Measurements from ENCODE around the gene CCDC88B. TPM values are rescaled to one million over a fixed set of nuclear protein-coding genes. Genes with fewer than 3 reads are reported as not detected.

The CCDC88B gene
- total and polyA plus RNA-seq, 2 of the 8 experiments (the other 6 are each of a cell fraction or from before 2014, with no cell fraction given) = 5.9 to 12.5 TPM

DNA sequence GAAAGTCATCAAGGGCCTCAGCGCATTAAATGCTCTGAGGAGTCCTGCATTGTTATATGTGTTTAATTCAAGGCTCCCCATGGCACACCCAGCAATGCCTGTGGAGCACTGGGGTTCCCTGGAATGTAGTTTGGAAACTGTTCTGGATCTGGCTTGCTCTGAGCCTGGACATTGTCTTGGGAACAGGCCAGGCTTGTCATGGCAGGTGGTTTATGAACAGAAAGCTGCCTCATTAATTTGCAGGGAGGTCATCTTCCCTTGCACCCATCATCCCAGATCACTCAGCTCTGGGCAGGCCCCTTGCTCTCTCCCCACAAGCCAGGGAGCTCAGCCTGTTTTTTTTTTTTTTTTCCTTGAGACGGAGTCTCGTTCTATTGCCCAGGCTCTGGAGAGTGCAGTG is 51.8 kb downstream of the CCDC88B start:
- no peak overlapping the region for H3K14ac ChIP-seq (ENCODE audit: insufficient read length)
- no peak overlapping the region for H2BK12ac ChIP-seq (ENCODE audit: low read depth, low read length)
- no peak overlapping the region for H3K9ac ChIP-seq (replicated peaks in 1 of 4; ENCODE audit: extremely low read depth in 1 of 4, low read depth in 3 of 4, low read length in 3 of 4)
- no peaks in the 10 kb centered on the region for H4K20me1 ChIP-seq (replicated peaks in 1 of 2; ENCODE audit: control insufficient read depth in 1 of 2, insufficient read depth in 2 of 2, low read length in 2 of 2)
- FAIRE-seq (no peak), DNase-seq (ENCODE audit: low read depth in 1 of 2, low spot score in 2 of 2) (no peak)
- H4K8ac ChIP-seq (ENCODE audit: extremely low read depth, insufficient read depth, low read length) = no peak overlapping the region
- H3K23me2 ChIP-seq (ENCODE audit: low read depth, low read length) = no peaks in the 10 kb centered on the region
- H3K27ac ChIP-seq (ENCODE audit: low read depth, low read length) = no peak overlapping the region
- H3K4me3 ChIP-seq (ENCODE audit: extremely low read depth in 1 of 4, insufficient read depth in 2 of 4, low read depth in 3 of 4, low read length in 4 of 4) = no peak overlapping the region
- no peaks in the 10 kb centered on the region for H3K9me3 ChIP-seq (ENCODE audit: insufficient read depth in 2 of 2, low read depth in 1 of 2, low read length in 1 of 2)
- H2AFZ ChIP-seq (ENCODE audit: low read length) = no peak overlapping the region
- no peak overlapping the region for H3K4me2 ChIP-seq (ENCODE audit: insufficient read depth in 1 of 2, low read depth in 2 of 2, low read length in 2 of 2)
- peaks cover 0 to 2% (median 0%) of the 10 kb centered on the region in 4 experiments; a peak in 1 of 7 replicates for H3K27me3 ChIP-seq (replicated peaks in 1 of 4; ENCODE audit: control insufficient read depth in 3 of 4, extremely low read depth in 1 of 4, insufficient read depth in 3 of 4, low read length in 3 of 4)
- no peaks in the 10 kb centered on the region for H3K79me2 ChIP-seq (ENCODE audit: control insufficient read depth in 1 of 2, insufficient read depth in 2 of 2, low read length in 2 of 2)
- no peak overlapping the region for H2BK120ac ChIP-seq (replicated peaks; ENCODE audit: low read depth, low read length)
- POLR2A ChIA-PET (ENCODE audit: partially characterized antibody) = interaction anchor here (0.8 to 0.9 kb wide), 2 partner anchors 12 to 45 kb away, joined by 3 to 4 read pairs; no protein-coding TSS in a partner anchor
- CTCF ChIA-PET (ENCODE audit: partially characterized antibody) = interaction anchor here (0.7 to 2.4 kb wide), 9 partner anchors 16 to 257 kb away, joined by 3 to 9 read pairs (median 5); no protein-coding TSS in a partner anchor
- H2AK5ac ChIP-seq (ENCODE audit: low read depth, low read length) = no peak overlapping the region
- H2BK15ac ChIP-seq (ENCODE audit: low read length) = no peak overlapping the region
- H3K36me3 ChIP-seq (ENCODE audit: control insufficient read depth in 2 of 4, insufficient read depth in 4 of 4, low read length in 3 of 4) = no peaks in the 10 kb centered on the region
- no peak overlapping the region for H3K4ac ChIP-seq (replicated peaks; ENCODE audit: insufficient read length, low read depth, low read length)
- no peak overlapping the region for H3K23ac ChIP-seq (ENCODE audit: insufficient read length)
- no peak overlapping the region for H2BK5ac ChIP-seq (ENCODE audit: low read depth, low read length)
- H3K4me1 ChIP-seq (replicated peaks in 1 of 4; ENCODE audit: control insufficient read depth in 3 of 4, insufficient read depth in 4 of 4, low read length in 3 of 4) = peaks cover 0 to 17% (median 10%) of the 10 kb centered on the region in 4 experiments; a peak in 6 of 7 replicates
- 93% methylated on average over 2 of the region's 3 CpGs; no CpG with 5 or more reads in 1 of the 2 experiments for WGBS, 2 experiments (ENCODE audit: extremely low coverage in 1 of 2, insufficient coverage in 1 of 2, insufficient read length in 1 of 2, insufficient replicate concordance in 2 of 2, low coverage in 1 of 2, low lambda C conversion rate in 2 of 2, missing lambda C conversion rate in 1 of 2)
- no peak overlapping the region for H4K91ac ChIP-seq (replicated peaks; ENCODE audit: insufficient read length, low read length)
- no peaks in the 10 kb centered on the region; the same call in 1 of the 2 replicates for H3K79me1 ChIP-seq (ENCODE audit: low read depth, low read length)
- no peak overlapping the region for H3K18ac ChIP-seq (ENCODE audit: extremely low read depth, low read length)
- no peak overlapping the region for H2BK20ac ChIP-seq (ENCODE audit: low read length)
- H4K5ac ChIP-seq (ENCODE audit: insufficient read length, low read depth, low read length) = no peak overlapping the region
- no peak overlapping the region for H3K56ac ChIP-seq (replicated peaks; ENCODE audit: insufficient read length, low read depth, low read length)
- no peak for TF ChIP-seq NRF1 (IDR thresholded peaks at IDR 0.05; ENCODE audit: low read depth, low read length)
- no peak for TF ChIP-seq SP4 (IDR thresholded peaks at IDR 0.05; ENCODE audit: low read length)
- no peak for TF ChIP-seq CBX5 (IDR thresholded peaks at IDR 0.05; ENCODE audit: low read depth, low read length)
- TF ChIP-seq GABPA (IDR thresholded peaks at IDR 0.05; ENCODE audit: borderline replicate concordance, insufficient read depth, low read length) = no peak
- no peak for TF ChIP-seq TEAD4 (IDR thresholded peaks at IDR 0.05; ENCODE audit: low read depth, low read length)
- no peak for TF ChIP-seq KDM5A (IDR thresholded peaks at IDR 0.05; ENCODE audit: low read length)
- no peak for TF ChIP-seq E2F6 (IDR thresholded peaks at IDR 0.05)
- TF ChIP-seq EGR1 (IDR thresholded peaks at IDR 0.05; ENCODE audit: borderline replicate concordance, low read depth, low read length) = no peak
- TF ChIP-seq TAF1 (IDR thresholded peaks at IDR 0.05; ENCODE audit: low read depth, low read length) = no peak
- no peak for TF ChIP-seq EP300 (IDR thresholded peaks at IDR 0.05; ENCODE audit: borderline replicate concordance in 1 of 2, low read depth in 2 of 2, low read length in 2 of 2)
- no peak for TF ChIP-seq ASH2L (IDR thresholded peaks at IDR 0.05; ENCODE audit: low read length)
- no peak for TF ChIP-seq CREB1 (IDR thresholded peaks at IDR 0.05)
- TF ChIP-seq POLR2AphosphoS5 (IDR thresholded peaks at IDR 0.05; ENCODE audit: low read depth, low read length) = no peak
- no peak for TF ChIP-seq JUND (IDR thresholded peaks at IDR 0.05; ENCODE audit: low read length)
- TF ChIP-seq SP2 (IDR thresholded peaks at IDR 0.05; ENCODE audit: low read length) = no peak

Data from H1 (cell line).